GM12864 (cell line): ENCODE measurements around the gene CDK12.
"Not testable (repeated sequence)": the region's sequence is repeated elsewhere in the genome, so short reads cannot be mapped to it uniquely, and the experiment has no call there.

ENCODE experiments used
- DNase-seq: peaks from one replicate; pipeline ENCODE4 v3.0.0-alpha.2; 2011; ENCODE audit warnings: low read depth
- H3K4me3 ChIP-seq: 2 replicates; pipeline ENCODE4 v1.5.1; 2011; ENCODE audit warnings: mild to moderate bottlenecking, low read depth, low read length, control low read depth
- TF ChIP-seq, protein P1 (sequence below): IDR thresholded peaks from 2 replicates; pipeline ENCODE4 v1.5.1; 2011; ENCODE audit warnings: low read depth, mild to moderate bottlenecking, moderate library complexity, low read length, control low read depth, inconsistent platforms; ENCODE audit errors: missing control alignments

The CDK12 gene

DNA sequence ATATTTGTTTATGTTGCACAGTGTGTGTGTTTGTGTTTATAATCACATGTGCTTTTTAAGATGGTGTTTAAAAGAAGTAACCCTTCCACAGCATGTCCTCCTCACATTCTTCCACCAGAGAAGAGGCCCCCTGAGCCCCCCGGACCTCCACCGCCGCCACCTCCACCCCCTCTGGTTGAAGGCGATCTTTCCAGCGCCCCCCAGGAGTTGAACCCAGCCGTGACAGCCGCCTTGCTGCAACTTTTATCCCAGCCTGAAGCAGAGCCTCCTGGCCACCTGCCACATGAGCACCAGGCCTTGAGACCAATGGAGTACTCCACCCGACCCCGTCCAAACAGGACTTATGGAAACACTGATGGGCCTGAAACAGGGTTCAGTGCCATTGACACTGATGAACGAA lies 69.2 kb downstream of the CDK12 start:
- DNase-seq, result no peak
- TF ChIP-seq, protein P1, sequence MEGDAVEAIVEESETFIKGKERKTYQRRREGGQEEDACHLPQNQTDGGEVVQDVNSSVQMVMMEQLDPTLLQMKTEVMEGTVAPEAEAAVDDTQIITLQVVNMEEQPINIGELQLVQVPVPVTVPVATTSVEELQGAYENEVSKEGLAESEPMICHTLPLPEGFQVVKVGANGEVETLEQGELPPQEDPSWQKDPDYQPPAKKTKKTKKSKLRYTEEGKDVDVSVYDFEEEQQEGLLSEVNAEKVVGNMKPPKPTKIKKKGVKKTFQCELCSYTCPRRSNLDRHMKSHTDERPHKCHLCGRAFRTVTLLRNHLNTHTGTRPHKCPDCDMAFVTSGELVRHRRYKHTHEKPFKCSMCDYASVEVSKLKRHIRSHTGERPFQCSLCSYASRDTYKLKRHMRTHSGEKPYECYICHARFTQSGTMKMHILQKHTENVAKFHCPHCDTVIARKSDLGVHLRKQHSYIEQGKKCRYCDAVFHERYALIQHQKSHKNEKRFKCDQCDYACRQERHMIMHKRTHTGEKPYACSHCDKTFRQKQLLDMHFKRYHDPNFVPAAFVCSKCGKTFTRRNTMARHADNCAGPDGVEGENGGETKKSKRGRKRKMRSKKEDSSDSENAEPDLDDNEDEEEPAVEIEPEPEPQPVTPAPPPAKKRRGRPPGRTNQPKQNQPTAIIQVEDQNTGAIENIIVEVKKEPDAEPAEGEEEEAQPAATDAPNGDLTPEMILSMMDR, result no peak

DNA sequence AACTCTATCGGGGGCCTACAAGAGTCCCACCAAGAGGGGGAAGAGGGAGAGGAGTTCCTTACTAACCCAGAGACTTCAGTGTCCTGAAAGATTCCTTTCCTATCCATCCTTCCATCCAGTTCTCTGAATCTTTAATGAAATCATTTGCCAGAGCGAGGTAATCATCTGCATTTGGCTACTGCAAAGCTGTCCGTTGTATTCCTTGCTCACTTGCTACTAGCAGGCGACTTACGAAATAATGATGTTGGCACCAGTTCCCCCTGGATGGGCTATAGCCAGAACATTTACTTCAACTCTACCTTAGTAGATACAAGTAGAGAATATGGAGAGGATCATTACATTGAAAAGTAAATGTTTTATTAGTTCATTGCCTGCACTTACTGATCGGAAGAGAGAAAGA lies 70.0 kb downstream of the CDK12 start:
- no peak for DNase-seq
- H3K4me3 ChIP-seq, result no peak overlapping the region
- TF ChIP-seq, protein P1, result no peak

More for the DNA sequence above, 69.2 kb downstream of the CDK12 start:
- H3K4me3 ChIP-seq, result no peak overlapping the region

DNA sequence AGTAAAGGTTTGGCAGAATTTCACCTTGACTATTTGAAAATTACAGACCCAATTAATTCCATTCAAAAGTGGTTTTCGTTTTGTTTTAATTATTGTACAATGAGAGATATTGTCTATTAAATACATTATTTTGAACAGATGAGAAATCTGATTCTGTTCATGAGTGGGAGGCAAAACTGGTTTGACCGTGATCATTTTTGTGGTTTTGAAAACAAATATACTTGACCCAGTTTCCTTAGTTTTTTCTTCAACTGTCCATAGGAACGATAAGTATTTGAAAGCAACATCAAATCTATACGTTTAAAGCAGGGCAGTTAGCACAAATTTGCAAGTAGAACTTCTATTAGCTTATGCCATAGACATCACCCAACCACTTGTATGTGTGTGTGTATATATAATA lies 72.6 kb downstream of the CDK12 start:
- no peak overlapping the region for H3K4me3 ChIP-seq
- no peak for DNase-seq
- TF ChIP-seq, protein P1, result no peak

DNA sequence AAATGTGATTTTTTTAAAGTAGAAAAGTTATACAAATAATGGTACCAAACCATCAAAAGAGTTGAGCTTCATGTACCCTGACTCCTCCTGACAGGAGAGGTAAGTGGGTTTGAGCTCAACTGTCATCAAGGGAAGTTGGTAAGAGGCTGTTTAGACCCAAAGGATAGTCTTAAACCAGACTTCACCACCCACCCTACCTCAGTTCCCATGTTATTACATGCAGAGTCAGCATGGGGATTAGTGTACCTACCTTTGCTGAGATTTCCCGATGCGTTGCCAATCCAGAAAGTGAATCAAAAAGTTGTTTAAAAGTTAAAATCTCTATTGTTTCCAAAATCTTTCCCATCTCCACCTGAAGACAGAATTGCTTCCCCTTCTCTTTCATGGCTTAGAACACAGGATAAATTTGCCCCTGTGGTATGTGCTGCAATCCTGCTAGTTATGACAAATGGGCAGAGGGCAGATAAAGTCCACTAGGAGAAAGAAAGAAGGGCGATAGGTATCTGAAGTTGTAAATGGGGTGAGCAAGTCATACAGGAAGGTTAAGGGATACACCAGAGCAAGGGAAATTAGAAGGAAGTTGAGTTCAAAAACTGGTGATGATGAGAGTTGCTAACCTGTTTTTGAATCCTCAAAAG lies 73.6 kb downstream of the CDK12 start:
- H3K4me3 ChIP-seq, result no peak overlapping the region
- TF ChIP-seq, protein P1, result no peak
- DNase-seq, result no peak

DNA sequence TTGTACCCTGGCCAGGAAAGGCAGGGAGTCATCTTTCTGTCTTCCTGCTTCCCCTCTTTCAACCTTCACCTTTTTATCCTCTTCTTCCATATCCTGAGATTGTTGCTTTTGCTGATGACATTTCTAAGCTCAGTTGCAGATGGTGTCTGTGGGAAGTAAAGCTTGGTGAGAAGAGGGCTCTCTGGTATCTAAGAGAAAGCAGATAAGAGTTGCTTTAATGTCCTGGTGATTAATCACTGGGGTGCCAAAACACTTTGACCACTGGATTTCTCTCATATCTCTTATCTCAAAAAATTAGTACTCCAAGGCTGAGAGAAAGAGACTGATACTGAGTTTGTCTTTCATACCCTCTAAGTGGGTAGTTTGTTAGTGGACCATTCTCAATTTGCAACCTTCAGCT lies 75.2 kb downstream of the CDK12 start:
- TF ChIP-seq, protein P1, result no peak
- no peak overlapping the region for H3K4me3 ChIP-seq
- DNase-seq, result no peak

DNA sequence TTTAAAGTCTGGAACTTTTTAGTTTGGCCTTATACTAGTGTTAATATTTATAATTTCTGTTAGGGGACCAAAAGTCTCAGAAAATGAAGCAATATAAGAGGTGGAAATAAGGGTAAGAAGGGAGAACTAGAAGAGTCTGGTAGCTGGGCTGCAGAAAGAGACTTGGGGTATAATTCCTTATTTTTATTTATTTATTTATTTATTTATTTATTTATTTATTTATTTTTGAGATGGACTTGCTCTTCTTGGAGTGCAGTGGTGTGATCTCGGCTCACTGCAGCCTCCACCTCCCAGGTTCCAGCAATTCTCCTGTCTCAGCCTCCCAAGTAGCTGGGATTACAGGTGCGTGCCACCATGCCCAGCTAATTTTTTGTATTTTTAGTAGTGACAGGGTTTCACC lies 76.1 kb downstream of the CDK12 start:
- not testable (repeated sequence) for H3K4me3 ChIP-seq, DNase-seq

DNA sequence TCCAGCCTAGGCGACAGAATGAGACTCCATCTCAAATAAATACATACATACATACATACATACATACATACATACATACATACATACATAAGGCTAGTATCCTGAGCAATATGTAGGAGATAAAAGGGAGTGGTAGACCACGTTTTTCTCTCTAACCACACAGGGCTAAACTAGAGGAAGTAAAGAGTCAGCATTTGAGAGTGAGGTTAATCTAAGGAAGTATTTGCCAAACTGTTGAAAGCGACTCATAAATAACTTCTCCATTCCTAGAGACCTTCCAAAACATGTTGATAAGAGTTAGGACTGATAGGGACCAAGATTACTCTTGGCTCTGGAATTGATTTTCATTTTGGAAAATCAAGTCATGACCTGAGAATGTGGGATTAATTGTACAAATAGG lies 77.6 kb downstream of the CDK12 start:
- no peak for DNase-seq
- TF ChIP-seq, protein P1, result no peak
- no peak overlapping the region for H3K4me3 ChIP-seq
